GM19395 (cell line): Measurements from ENCODE around the gene RNASE12.
"Not testable (repeated sequence)": the region's sequence is repeated elsewhere in the genome, so short reads cannot be mapped to it uniquely, and the experiment has no call there.

Source experiments
- ATAC-seq: cut with Tn5 transposase; IDR thresholded peaks from one replicate; pipeline ENCODE4 v1.9.1; 2021; ENCODE audit warnings: mild to moderate bottlenecking, moderate library complexity; ENCODE audit not compliant: unreplicated experiment

The RNASE12 gene, protein sequence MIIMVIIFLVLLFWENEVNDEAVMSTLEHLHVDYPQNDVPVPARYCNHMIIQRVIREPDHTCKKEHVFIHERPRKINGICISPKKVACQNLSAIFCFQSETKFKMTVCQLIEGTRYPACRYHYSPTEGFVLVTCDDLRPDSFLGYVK

DNA sequence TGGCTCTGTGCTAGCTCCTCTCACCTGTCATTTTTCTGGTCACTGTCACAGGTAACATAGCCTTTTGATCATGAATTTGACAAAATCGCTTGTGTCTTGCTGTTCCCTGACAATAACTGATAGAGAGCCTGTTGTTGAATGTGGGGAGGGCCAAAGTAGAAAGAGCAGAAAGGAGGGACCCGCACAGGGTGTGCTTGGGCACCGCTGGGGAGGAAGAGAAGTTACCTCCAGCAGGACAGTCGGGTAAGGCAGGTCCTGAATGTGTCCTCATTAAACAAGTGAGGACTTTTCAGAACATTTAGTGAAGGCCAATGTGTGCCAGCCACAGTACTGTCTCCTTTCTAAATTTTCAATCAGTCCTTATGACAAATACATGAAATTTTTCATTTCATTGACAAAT lies at the start of gene RNASE12:
TSS of gene RNASE12 (minus strand) at position 142 of the 400 bp plus-strand sequence. CDS start 653 bp downstream, outside the sequence.
- no peak for ATAC-seq

- ATAC-seq = peak; percentile 71
Measured at GRCh38 chr14:20632831-20633691, 41.9 kb upstream of the RNASE12 start.

GRCh38 chr14:20632448-20632830 lies 41.3 kb upstream of the RNASE12 start:
- peak; percentile 19 for ATAC-seq

GRCh38 chr14:20631880-20632389 lies 40.8 kb upstream of the RNASE12 start:
- ATAC-seq = no peak

- no peak for ATAC-seq
Measured at GRCh38 chr14:20631023-20631879, 40.1 kb upstream of the RNASE12 start.

DNA sequence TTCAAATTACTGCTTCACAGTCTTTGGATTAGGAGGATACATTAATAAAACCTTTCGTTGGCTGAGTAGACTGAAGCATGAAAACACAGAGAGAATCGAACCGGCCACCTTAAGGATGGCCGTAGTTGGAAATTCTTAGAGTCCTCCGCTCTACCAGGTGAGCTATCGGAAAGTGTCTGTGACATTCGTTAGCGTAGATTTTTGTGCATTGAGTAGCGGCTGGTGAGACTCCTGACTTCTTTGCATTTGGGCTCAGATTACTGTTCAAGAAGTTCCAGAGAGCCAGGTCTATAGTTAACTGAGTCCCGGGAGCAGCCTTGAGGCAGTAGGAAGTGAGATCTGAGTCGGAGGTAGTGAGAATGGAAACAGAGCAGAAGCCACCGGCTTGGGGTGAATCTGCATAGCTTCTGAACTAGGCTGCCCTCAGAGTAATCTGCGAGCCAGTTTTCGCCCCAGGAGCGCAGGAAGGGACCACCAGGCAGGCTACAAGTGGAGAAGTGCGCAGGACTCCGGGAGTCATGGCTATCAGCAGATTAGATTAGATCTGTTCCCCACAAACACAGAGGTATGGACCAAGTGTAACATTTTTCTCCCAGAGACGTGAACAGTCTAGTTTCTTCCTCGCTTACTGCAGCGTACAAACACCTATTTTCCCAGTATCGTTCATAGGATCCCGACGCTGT lies 39.3 kb upstream of the RNASE12 start:
- peak; percentile 33 for ATAC-seq

- ATAC-seq = no peak
Measured at GRCh38 chr14:20628063-20628854, 37.1 kb upstream of the RNASE12 start.

GRCh38 chr14:20627346-20628027 lies 36.3 kb upstream of the RNASE12 start:
- ATAC-seq = no peak

DNA sequence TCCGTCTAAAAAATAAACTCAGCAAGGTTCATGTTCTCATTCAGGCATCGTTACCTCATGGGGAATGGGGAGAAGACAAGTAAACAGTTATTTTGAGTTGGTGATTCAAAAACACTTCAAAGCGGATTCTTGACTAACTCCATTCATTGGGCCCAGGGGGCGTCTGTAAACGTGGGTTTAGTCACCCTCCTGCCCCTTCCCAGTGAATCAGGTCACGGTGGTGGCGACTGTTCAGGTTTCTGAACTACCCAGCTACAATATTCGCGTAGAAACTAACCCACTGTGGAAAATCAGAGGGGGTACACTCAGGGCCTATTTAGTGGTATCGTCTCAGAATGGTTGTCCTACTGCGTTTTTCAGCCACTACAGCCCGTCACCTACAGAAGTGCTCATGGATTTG lies 35.1 kb upstream of the RNASE12 start:
- ATAC-seq = no peak

GRCh38 chr14:20624495-20625070 lies 33.4 kb upstream of the RNASE12 start:
- peak; percentile 41 for ATAC-seq

- ATAC-seq = no peak
Measured at GRCh38 chr14:20623798-20624197, 32.6 kb upstream of the RNASE12 start.

DNA sequence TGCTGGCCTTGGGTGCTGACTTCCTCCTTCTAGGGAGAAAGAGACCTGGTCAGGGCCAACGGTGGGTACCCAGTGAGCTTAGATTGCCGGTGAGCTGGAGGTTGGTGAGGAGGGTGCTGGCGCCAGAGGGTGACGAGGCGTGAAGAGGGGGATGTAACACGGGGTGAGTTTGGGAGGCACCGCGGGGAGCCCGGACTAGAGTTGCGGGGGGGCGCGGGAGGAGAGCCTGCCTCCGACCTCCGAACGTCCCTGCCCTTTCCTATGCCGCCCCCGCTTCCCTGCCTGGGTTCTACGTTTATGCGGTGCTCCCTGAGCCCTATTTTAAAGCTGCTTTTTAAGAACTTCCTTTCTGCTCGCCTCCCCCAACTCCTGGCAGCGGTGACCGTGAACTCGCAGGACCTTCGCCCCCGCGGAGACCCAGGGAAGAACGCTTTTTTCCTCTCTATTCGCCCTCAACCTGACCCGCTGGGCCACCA lies 31.7 kb upstream of the RNASE12 start:
- ATAC-seq = no peak

DNA sequence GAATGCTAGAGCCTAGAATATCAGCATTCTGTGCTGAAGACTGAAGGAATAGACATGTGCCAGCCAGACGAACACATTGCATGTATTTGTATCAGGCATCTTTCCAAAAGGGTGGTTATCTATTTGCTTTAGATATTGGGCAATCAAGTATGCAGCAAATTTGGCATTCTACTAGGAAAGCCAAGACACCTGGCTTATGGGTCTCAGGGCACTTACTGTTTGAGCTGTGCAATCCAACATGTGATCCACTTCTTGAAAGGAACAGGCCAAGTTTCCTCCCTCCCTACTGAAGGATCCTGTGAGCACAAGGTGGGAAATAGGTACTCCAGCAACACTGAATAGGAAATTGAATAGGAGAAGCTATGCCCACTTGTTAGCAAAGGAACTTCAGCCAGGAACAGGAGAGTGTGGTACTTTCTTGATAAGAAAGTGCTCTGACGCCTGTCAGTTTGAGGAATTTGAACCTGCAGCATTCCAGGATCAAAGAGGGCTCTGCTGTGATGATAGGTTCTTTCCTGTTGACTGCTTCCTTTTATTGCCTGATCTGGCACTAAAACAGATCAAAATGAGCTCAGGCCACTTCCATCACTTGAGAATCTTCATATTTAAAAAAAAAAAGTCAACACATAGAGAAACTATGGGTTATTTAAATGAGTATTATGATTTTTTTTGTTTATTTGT lies 29.8 kb upstream of the RNASE12 start:
- no peak for ATAC-seq

- not testable (repeated sequence) for ATAC-seq
Measured at GRCh38 chr14:20619688-20620087, 28.5 kb upstream of the RNASE12 start.

- ATAC-seq = no peak
Measured at GRCh38 chr14:20618271-20618749, 27.1 kb upstream of the RNASE12 start.

DNA sequence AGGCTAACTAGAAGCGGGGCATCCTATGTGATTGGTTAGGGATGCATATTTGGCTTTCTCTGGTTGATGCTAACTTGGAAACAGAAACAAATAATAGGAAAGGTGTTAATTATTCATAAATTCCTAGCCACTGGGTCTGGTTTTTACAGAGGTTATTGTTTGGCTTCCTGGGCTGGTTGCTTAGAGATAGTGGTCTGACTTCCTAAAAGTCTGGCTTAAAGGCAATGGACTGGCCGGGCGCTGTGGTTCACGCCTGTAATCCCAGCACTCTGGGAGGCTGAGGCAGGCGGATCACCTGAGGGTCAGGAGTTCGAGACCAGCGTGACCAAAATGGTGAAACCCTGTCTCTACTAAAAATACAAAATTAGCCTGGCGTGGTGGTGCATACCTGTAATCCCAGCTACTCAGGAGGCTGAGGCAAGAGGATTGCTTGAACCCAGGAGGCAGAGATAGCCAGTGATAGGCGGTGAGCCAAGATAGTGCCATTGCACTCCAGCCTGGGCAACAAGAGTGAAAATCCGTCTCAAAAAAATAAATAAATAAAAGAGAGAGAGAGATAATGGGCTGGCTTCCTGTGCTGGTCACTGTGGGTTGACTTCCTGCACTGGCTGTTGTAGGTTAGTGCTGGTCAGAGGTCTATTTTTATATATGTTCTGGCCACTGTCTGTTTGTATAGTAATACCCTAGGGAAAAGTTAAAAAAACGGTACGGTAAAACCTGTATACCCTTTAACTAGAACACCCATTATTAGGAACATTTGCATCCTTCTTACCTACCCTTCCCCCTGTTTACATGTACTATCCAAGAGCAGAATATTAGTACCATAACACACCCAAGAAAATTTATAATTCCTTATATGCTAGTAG lies 26.2 kb upstream of the RNASE12 start:
- ATAC-seq = peak; percentile 34

- no peak for ATAC-seq
Measured at GRCh38 chr14:20615996-20616395, 24.8 kb upstream of the RNASE12 start.
